ENCODE data around the gene DCTPP1. TPM values are rescaled to one million over a fixed set of nuclear protein-coding genes. Genes with fewer than 3 reads are reported as not detected.
A peak's percentile ranks its signal among the peaks of the same experiment; 100 is the strongest.
"Not testable (repeated sequence)": the region's sequence is repeated elsewhere in the genome, so short reads cannot be mapped to it uniquely, and the experiment has no call there.

DCTPP1 gene
- total and polyA plus RNA-seq, 9 of the 15 experiments (the other 6 are each of a cell fraction or from before 2014, with no cell fraction given): 45.0 to 132 (median 80.6) TPM

- TF ChIP-seq SUPT5H (IDR thresholded peaks at IDR 0.05) (no peak), PCBP1 (IDR thresholded peaks at IDR 0.05; ENCODE audit: low read depth, low read length, poor library complexity, severe bottlenecking) (no peak)
Observed at GRCh38 chr16:30456302-30456701, 26.5 kb upstream of the DCTPP1 start (continued).

GRCh38 chr16:30452709-30453580, 23.1 kb upstream of the DCTPP1 start:
- FAIRE-seq; H4K20me1 ChIP-seq (replicated peaks; ENCODE audit: control insufficient read depth, insufficient read depth, low read length); BruUV-seq (replicated peaks); H3K9me1 ChIP-seq (ENCODE audit: control insufficient read depth, insufficient read depth, low read length); H3K27me3 ChIP-seq (ENCODE audit: control insufficient read depth in 2 of 2, insufficient read depth in 2 of 2, low read length in 2 of 2); H3K79me2 ChIP-seq (ENCODE audit: control insufficient read depth, insufficient read depth, low read length); DNase-seq (ENCODE audit: extremely low read depth in 1 of 4, low spot score in 3 of 4); H3K4me1 ChIP-seq (replicated peaks in 1 of 2; ENCODE audit: control insufficient read depth in 2 of 2, insufficient read depth in 2 of 2, low read length in 2 of 2); H3K27ac ChIP-seq (ENCODE audit: extremely low read depth, low read depth, low read length); H3K9me3 ChIP-seq (replicated peaks; ENCODE audit: control insufficient read depth, insufficient read depth, low read depth, low read length); CTCF ChIA-PET (ENCODE audit: low intra/inter-chr PET ratio); H3K4me2 ChIP-seq (ENCODE audit: insufficient read depth, low read length); ATAC-seq; intact Hi-C loops (cut with micrococcal nuclease); H3K4me3 ChIP-seq; in situ Hi-C loops (cut with MboI); H3K36me3 ChIP-seq (ENCODE audit: control insufficient read depth, insufficient read depth, low read length): not testable (repeated sequence)
- POLR2A ChIA-PET: interaction anchor here (0.6 to 1.1 kb wide), 4 partner anchors 50 to 352 kb away, joined by 3 to 4 read pairs (median 4); partner anchors contain the start of gene ZNF764
- H2AFZ ChIP-seq (ENCODE audit: low read depth, low read length): peak overlapping the region; percentile 68
- H3K9ac ChIP-seq (ENCODE audit: insufficient read depth in 1 of 2, low read depth in 2 of 2, low read length in 2 of 2): peak overlapping the region in 1 of 2 experiments; percentile 58; a peak in 1 of 4 replicates
- WGBS (ENCODE audit: insufficient coverage, low coverage, missing lambda C conversion rate): 21% methylated on average over 20 of the region's 20 CpGs
- TF ChIP-seq CBFA2T2 (conservative IDR thresholded peaks at IDR 0.05): 0 out of 2 replicates have a peak, but pooled peaks have one; percentile 7
- peak; percentile 59; the same call in 1 of the 2 replicates for TF ChIP-seq SMARCE1 (IDR thresholded peaks at IDR 0.05)
- peak; percentile 48 for TF ChIP-seq TAL1 (IDR thresholded peaks at IDR 0.05)
- 0 out of 2 replicates have a peak, but pooled peaks have one; percentile 20 for TF ChIP-seq SMAD4 (CRISPR knock-in tag; conservative IDR thresholded peaks at IDR 0.05)
- TF ChIP-seq ATF7 (IDR thresholded peaks at IDR 0.05): 0 out of 2 replicates have a peak, but pooled peaks have one; percentile 22
- 0 out of 2 replicates have a peak, but pooled peaks have one; percentile 28 for TF ChIP-seq GATAD2A (IDR thresholded peaks at IDR 0.05)
- 0 out of 2 replicates have a peak, but pooled peaks have one; percentile 11 for TF ChIP-seq TCF3 (CRISPR knock-in tag; IDR thresholded peaks at IDR 0.05)
- TF ChIP-seq ARID1B (IDR thresholded peaks at IDR 0.05): peak; percentile 67
- TF ChIP-seq CBFA2T3 (IDR thresholded peaks at IDR 0.05): peak; percentile 36
- 0 out of 2 replicates have a peak, but pooled peaks have one; percentile 28 for TF ChIP-seq DPF2 (IDR thresholded peaks at IDR 0.05)
- TF ChIP-seq SOX6 (IDR thresholded peaks at IDR 0.05): 0 out of 2 replicates have a peak, but pooled peaks have one; percentile 24
- peak; percentile 23; the same call in 1 of the 2 replicates for TF ChIP-seq ZFX (CRISPR knock-in tag; IDR thresholded peaks at IDR 0.05)
- TF ChIP-seq SMARCA4 (IDR thresholded peaks at IDR 0.05): peak; percentile 39; the same call in 1 of the 2 replicates
- 0 out of 2 replicates have a peak, but pooled peaks have one; percentile 18 for TF ChIP-seq NCOR1 (IDR thresholded peaks at IDR 0.05)

All from K562 (cell line).